Tibial nerve (tissue), 4 donors: ENCODE data around the gene CD1B. TPM values are rescaled to one million over a fixed set of nuclear protein-coding genes. Genes with fewer than 3 reads are reported as not detected.
"Not testable (repeated sequence)": the region's sequence is repeated elsewhere in the genome, so short reads cannot be mapped to it uniquely, and the experiment has no call there.

ENCODE experiments used
- DNase-seq, 2 donors: peaks; one replicate each; pipeline ENCODE4 v3.0.0-alpha.2; 2019; ENCODE audit warnings: low spot score in 2 of 2
- H3K27ac ChIP-seq, 4 donors: fragments of 200-600 bp; sonication (generic) in 3 of 4; one replicate each; pipeline ENCODE4 v1.5.1; 2017 to 2019; ENCODE audit warnings: mild to moderate bottlenecking in 1 of 4
- H3K27me3 ChIP-seq, 2 donors: fragments of 200-600 bp; sonication (generic) in 1 of 2; one replicate each; pipeline versions ENCODE4 v1.5.1 to v1.6.0; 2017 to 2019
- H3K36me3 ChIP-seq, 3 donors: fragments of 200-600 bp; sonication (generic); one replicate each; pipeline ENCODE4 v1.5.1; 2018 to 2019
- H3K4me1 ChIP-seq, 4 donors: fragments of 200-600 bp; sonication (generic) in 3 of 4; one replicate each; pipeline ENCODE4 v1.5.1; 2017 to 2019
- H3K4me3 ChIP-seq, 4 donors: fragments of 200-600 bp; sonication (generic) in 3 of 4; one replicate each; pipeline ENCODE4 v1.5.1; 2017 to 2019; ENCODE audit warnings: mild to moderate bottlenecking in 1 of 4, moderate library complexity in 1 of 4
- H3K9me3 ChIP-seq, 4 donors: fragments of 200-600 bp; sonication (generic) in 3 of 4; one replicate each; pipeline ENCODE4 v1.5.1; 2017 to 2019
- EP300 ChIP-seq, 2 donors: sonication (generic); formaldehyde crosslinking; IDR thresholded peaks; one replicate each; pipeline ENCODE4 v1.6.1; 2017; ENCODE audit warnings: antibody characterized with exemption in 2 of 2, mild to moderate bottlenecking in 1 of 2
- POLR2A ChIP-seq, 2 donors: fragments of 450-650 bp; IDR thresholded peaks; one replicate each; pipeline ENCODE4 v1.6.1; 2017; ENCODE audit warnings: antibody characterized with exemption in 2 of 2, mild to moderate bottlenecking in 2 of 2, moderate library complexity in 2 of 2
- WGBS, 2 donors: methylation state at CpG; one replicate each; pipeline ENCODE4 v1.1.5; 2018; 5-methylcytosine and 5-hydroxymethylcytosine counted together
- total RNA-seq, 4 donors: library from RNA; depleted of rRNA; stranded (reverse); fragments of >200 nt; gene quantifications; one replicate each; pipeline ENCODE4 v1.1.0, GENCODE V29; 2016
- TF ChIP-seq, protein P1 (sequence below), 5 experiments: fragments of 200-600 bp in 3 of 5; fragments of 450-650 bp in 2 of 5; sonication (generic) in 3 of 5; IDR thresholded peaks; one replicate each; pipeline ENCODE4 v1.5.1; 2016 to 2019; ENCODE audit warnings: antibody characterized with exemption in 5 of 5, mild to moderate bottlenecking in 3 of 5, moderate library complexity in 2 of 5

CD1B gene
- not detected for total RNA-seq

DNA sequence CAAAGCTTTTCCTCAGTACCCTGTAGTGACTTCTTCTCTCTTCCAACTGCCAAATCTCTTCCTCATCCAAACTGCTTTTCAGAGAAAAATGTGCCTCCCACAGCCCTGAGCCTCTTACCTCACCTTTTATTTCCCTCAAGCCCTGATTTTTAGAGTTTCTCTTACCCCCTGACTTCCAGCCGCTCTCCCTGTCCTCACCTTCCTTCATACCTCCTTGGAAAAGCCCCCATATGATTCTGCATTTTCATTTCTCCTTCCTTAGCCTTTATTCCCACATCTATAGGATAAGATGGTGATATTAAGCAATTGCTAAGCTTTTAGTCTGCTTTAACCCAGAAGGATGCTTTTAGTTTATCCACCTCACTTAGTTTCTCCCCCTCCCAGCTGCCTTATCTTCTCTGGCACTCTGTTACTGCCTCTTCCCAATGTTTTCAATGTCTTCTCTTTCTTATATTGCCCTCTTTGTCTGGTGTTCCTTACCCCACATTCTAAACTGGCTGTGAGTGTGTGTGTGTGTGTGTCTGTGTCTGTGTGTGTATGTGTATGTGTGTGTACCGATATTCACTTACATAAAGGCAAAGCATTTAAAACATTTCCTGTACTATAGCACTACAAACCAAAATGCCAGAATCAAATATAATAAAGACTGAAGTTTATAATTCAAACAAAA is at the start of gene CD1B:
TSS of gene CD1B (minus strand) at position 51 of the 670 bp plus-strand sequence. CDS start 108 bp downstream, outside the sequence.
- H3K36me3 ChIP-seq: no peaks in the 10 kb centered on the region
- no peaks in the 10 kb centered on the region for H3K9me3 ChIP-seq
- no peak for DNase-seq
- no peaks in the 10 kb centered on the region for H3K27me3 ChIP-seq
- H3K4me3 ChIP-seq: no peak within 1 kb of the TSS
- H3K4me1 ChIP-seq: no peaks in the 10 kb centered on the region
- 85 to 86% methylated on average over 2 of the region's 2 CpGs for WGBS, 2 donors
- TF ChIP-seq, protein P1, sequence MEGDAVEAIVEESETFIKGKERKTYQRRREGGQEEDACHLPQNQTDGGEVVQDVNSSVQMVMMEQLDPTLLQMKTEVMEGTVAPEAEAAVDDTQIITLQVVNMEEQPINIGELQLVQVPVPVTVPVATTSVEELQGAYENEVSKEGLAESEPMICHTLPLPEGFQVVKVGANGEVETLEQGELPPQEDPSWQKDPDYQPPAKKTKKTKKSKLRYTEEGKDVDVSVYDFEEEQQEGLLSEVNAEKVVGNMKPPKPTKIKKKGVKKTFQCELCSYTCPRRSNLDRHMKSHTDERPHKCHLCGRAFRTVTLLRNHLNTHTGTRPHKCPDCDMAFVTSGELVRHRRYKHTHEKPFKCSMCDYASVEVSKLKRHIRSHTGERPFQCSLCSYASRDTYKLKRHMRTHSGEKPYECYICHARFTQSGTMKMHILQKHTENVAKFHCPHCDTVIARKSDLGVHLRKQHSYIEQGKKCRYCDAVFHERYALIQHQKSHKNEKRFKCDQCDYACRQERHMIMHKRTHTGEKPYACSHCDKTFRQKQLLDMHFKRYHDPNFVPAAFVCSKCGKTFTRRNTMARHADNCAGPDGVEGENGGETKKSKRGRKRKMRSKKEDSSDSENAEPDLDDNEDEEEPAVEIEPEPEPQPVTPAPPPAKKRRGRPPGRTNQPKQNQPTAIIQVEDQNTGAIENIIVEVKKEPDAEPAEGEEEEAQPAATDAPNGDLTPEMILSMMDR (IDR thresholded peaks at IDR 0.05): no peak
- no peak for TF ChIP-seq EP300 (IDR thresholded peaks at IDR 0.05)
- TF ChIP-seq POLR2A (IDR thresholded peaks at IDR 0.05): no peak
- no peak within 1 kb of the TSS for H3K27ac ChIP-seq

DNA sequence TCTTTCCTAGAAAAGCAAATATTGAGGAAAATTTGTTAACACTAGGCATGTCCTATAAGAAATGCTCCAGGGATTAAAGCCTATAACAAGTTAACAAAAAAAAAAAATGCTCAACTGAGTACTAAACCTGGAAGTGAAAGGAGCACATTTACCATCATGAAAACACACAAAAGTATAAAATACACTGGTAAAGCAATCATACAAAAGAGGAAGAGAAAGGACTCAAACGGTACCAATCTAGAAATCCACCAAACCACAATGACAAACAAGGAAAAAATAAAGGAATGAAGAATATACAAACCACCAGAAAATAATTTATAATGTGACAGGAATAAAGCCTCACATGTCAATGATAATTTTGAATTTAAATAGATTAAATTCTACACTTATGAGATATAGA is 43.5 kb upstream of the CD1B start:
- Histone ChIP-seq H3K4me1 (no peaks in the 10 kb centered on the region), H3K36me3 (no peaks in the 10 kb centered on the region), H3K4me3 (no peak overlapping the region), H3K27ac (no peak overlapping the region), H3K27me3 (no peaks in the 10 kb centered on the region), H3K9me3 (peaks cover 0 to 35% (median 3%) of the 10 kb centered on the region in 4 donors)
- DNase-seq: no peak
- 74 to 88% methylated on average over 1 of the region's 1 CpG for WGBS, 2 donors
- TF ChIP-seq POLR2A (IDR thresholded peaks at IDR 0.05) (no peak), EP300 (IDR thresholded peaks at IDR 0.05) (no peak)
- TF ChIP-seq, protein P1 (IDR thresholded peaks at IDR 0.05): no peak

DNA sequence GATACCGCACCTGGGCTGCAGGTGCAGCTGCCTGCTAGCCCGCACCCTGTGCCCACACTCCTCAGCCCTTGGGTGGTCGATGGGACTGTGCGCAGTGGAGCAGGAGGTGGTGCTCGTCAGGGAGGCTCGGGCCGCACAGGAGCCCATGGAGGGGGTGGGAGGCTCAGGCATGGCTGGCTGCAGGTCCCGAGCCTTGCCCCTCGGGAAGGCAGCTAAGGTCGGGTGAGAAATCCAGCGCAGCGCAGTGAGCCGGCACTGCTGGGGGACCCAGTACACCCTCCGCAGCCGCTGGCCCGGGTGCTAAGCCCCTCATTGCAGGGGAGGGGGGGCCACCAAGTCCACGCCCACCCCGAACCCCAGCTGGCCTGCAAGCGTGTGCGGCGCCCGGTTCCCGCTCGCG is 42.8 kb upstream of the CD1B start:
- not testable (repeated sequence) for H3K4me3 ChIP-seq, H3K27ac ChIP-seq, H3K27me3 ChIP-seq, H3K4me1 ChIP-seq, DNase-seq, H3K36me3 ChIP-seq
- WGBS, 2 donors: 94 to 97% methylated on average over 15 to 22 of the region's 25 CpGs
- peaks cover 0 to 35% (median 3%) of the 10 kb centered on the region in 4 donors for H3K9me3 ChIP-seq

DNA sequence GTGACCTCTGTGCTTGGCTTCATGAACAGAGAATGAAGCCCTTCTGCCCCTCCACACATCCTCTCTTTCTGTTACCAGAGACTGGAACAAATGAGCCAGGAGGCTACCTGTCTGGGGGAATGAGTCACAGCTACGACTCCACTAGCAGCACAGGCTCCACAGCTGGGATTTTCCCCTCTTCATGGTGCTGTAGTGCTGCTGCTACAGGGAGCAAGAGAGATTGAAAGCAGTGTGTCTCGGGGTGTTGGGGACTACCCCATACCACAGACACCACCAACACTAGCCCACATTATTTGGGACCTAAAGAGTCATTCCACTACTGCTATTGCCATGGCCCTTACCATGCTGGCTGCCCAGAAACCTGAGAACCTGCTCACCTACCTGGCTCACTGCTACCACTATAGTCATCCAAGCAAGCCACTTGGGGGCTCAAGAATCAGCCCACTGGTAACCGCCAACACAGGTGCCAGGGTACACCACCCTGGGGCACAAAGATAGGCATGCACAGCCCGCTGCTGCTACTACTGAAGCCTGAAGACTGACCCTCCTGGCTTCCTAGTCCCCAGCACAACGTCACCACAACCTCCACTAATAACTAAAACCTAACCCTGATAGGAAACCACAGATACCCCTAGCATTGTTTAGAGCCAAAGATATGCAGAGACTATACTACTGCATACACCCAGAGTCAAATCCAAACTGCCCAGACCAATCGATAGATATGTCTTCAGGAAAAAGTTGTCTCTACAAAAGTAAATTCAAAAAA is 40.0 kb upstream of the CD1B start:
- H3K4me1 ChIP-seq: no peaks in the 10 kb centered on the region
- H3K9me3 ChIP-seq: peaks cover 0 to 35% (median 3%) of the 10 kb centered on the region in 4 donors
- no peak for TF ChIP-seq EP300 (IDR thresholded peaks at IDR 0.05)
- TF ChIP-seq, protein P1 (IDR thresholded peaks at IDR 0.05): no peak
- no peaks in the 10 kb centered on the region for H3K36me3 ChIP-seq
- WGBS, 2 donors: 77 to 78% methylated on average over 6 of the region's 6 CpGs
- H3K4me3 ChIP-seq: no peak overlapping the region
- no peaks in the 10 kb centered on the region for H3K27me3 ChIP-seq
- no peak for DNase-seq
- no peak overlapping the region for H3K27ac ChIP-seq

DNA sequence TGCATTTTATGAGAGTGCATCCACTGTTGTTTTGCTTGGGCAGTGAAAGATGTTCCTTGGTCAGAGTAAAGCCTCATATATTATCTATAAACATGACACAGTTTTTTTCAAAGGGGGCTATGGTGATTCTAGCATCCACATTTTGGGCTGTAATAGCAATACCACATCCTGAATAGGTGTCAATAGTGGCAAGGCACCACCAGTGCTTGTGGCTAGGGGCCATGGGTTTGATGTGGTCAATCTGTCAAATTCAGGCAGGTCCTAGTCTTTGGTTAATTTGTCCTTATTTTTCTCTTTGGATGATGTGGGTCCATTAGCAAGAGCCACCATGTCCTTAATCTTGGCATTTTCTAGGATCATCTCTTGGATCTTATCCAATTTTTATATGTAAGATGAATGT is 35.5 kb upstream of the CD1B start:
- no peak overlapping the region for H3K27ac ChIP-seq
- no peak for TF ChIP-seq POLR2A (IDR thresholded peaks at IDR 0.05)
- TF ChIP-seq, protein P1 (IDR thresholded peaks at IDR 0.05): no peak
- no peak for TF ChIP-seq EP300 (IDR thresholded peaks at IDR 0.05)

More for the DNA sequence above, 35.5 kb upstream of the CD1B start:
- no peaks in the 10 kb centered on the region for H3K4me1 ChIP-seq
- H3K36me3 ChIP-seq: no peaks in the 10 kb centered on the region
- DNase-seq: no peak
- no peaks in the 10 kb centered on the region for H3K27me3 ChIP-seq
- H3K4me3 ChIP-seq: no peak overlapping the region
- H3K9me3 ChIP-seq: peaks cover 0 to 10% (median 0%) of the 10 kb centered on the region in 4 donors
